HepG2 (cell line): ENCODE data around the gene MCRIP2. TPM values are rescaled to one million over a fixed set of nuclear protein-coding genes. Genes with fewer than 3 reads are reported as not detected.

ENCODE experiments used
- AGO2 ChIP-seq: fragments of 200-400 bp; formaldehyde crosslinking; optimal IDR thresholded peaks from 2 replicates; pipeline ENCODE3; 2017; ENCODE audit warnings: mild to moderate bottlenecking, low read depth, low read length, moderate library complexity
- ATAD3A ChIP-seq: sonication (generic); formaldehyde crosslinking; IDR thresholded peaks from 2 replicates; pipeline ENCODE4 v1.4.0; 2020; ENCODE audit warnings: missing genetic modification reagents
- DMAP1 ChIP-seq: IDR thresholded peaks from 2 replicates; pipeline ENCODE4 v1.6.1; 2016
- HIVEP1 ChIP-seq: sonication (generic); formaldehyde crosslinking; IDR thresholded peaks from 2 replicates; pipeline ENCODE4 v1.4.0; 2020; ENCODE audit warnings: mild to moderate bottlenecking, missing genetic modification reagents
- HOXA9 ChIP-seq: sonication (generic); formaldehyde crosslinking; IDR thresholded peaks from 2 replicates; pipeline ENCODE4 v1.8.1; 2022; ENCODE audit warnings: missing genetic modification reagents, mild to moderate bottlenecking, moderate library complexity, borderline replicate concordance
- NFYC ChIP-seq: IDR thresholded peaks from 2 replicates; pipeline ENCODE4 v1.6.1; 2016; ENCODE audit warnings: missing genetic modification reagents, missing compliant biosample characterization
- PAWR ChIP-seq: sonication (generic); formaldehyde crosslinking; IDR thresholded peaks from 2 replicates; pipeline ENCODE4 v1.4.0; 2020; ENCODE audit warnings: missing genetic modification reagents, mild to moderate bottlenecking, borderline replicate concordance
- PLSCR1 ChIP-seq: sonication (generic); formaldehyde crosslinking; IDR thresholded peaks from 2 replicates; pipeline ENCODE4 v1.5.0; 2020; ENCODE audit warnings: missing genetic modification reagents, mild to moderate bottlenecking, borderline replicate concordance
- POLR2A ChIP-seq, 2 experiments: IDR thresholded peaks; 2 replicates each; pipeline ENCODE4 v1.6.1; 2011; ENCODE audit warnings: low read depth in 2 of 2, low read length in 2 of 2, mild to moderate bottlenecking in 1 of 2, moderate library complexity in 1 of 2; ENCODE audit not compliant: insufficient read depth in 1 of 2
- RARG ChIP-seq: sonication (generic); formaldehyde crosslinking; IDR thresholded peaks from 2 replicates; pipeline ENCODE4 v1.4.0; 2020; ENCODE audit warnings: low read depth, mild to moderate bottlenecking, missing genetic modification reagents
- SNAPC5 ChIP-seq: sonication (generic); formaldehyde crosslinking; IDR thresholded peaks from 2 replicates; pipeline ENCODE4 v1.8.1; 2023; ENCODE audit warnings: mild to moderate bottlenecking, missing genetic modification reagents, borderline replicate concordance
- SP140L ChIP-seq: sonication (generic); formaldehyde crosslinking; IDR thresholded peaks from 2 replicates; pipeline ENCODE4 v1.4.0; 2020; ENCODE audit warnings: missing genetic modification reagents, borderline replicate concordance
- ZBTB37 ChIP-seq: sonication (generic); formaldehyde crosslinking; IDR thresholded peaks from 2 replicates; pipeline ENCODE4 v1.4.0; 2020; ENCODE audit warnings: mild to moderate bottlenecking, missing genetic modification reagents
- ZFX ChIP-seq: sonication (generic); formaldehyde crosslinking; IDR thresholded peaks from 2 replicates; pipeline ENCODE4 v1.4.0; 2020; ENCODE audit warnings: mild to moderate bottlenecking, low read depth, missing genetic modification reagents, moderate library complexity
- ZNF18 ChIP-seq: sonication (generic); formaldehyde crosslinking; IDR thresholded peaks from 2 replicates; pipeline ENCODE4 v1.8.0; 2022; ENCODE audit warnings: mild to moderate bottlenecking, missing genetic modification reagents; ENCODE audit not compliant: insufficient replicate concordance
- ZNF251 ChIP-seq: sonication (generic); formaldehyde crosslinking; IDR thresholded peaks from 2 replicates; pipeline ENCODE4 v1.9.0; 2021; ENCODE audit warnings: mild to moderate bottlenecking, missing genetic modification reagents
- ZNF280D ChIP-seq: sonication (generic); formaldehyde crosslinking; IDR thresholded peaks from 2 replicates; pipeline ENCODE4 v1.5.1; 2020; ENCODE audit warnings: mild to moderate bottlenecking, missing genetic modification reagents
- ZNF333 ChIP-seq: sonication (generic); formaldehyde crosslinking; IDR thresholded peaks from 2 replicates; pipeline ENCODE4 v1.4.0; 2020; ENCODE audit warnings: mild to moderate bottlenecking, missing genetic modification reagents, borderline replicate concordance
- ZNF354B ChIP-seq: sonication (generic); formaldehyde crosslinking; IDR thresholded peaks from 2 replicates; pipeline ENCODE4 v1.8.0; 2022; ENCODE audit warnings: mild to moderate bottlenecking, missing genetic modification reagents
- ZNF597 ChIP-seq: sonication (generic); formaldehyde crosslinking; IDR thresholded peaks from 2 replicates; pipeline ENCODE4 v1.5.0; 2020; ENCODE audit warnings: missing genetic modification reagents
- polyA plus RNA-seq, 8 experiments: library from polyadenylated mRNA; depleted of rRNA in 3 of 8; stranded (reverse) in 7 of 8; unstranded in 1 of 8; fragments of >200 nt; fragmentation: Illumina TruSeq in 4 of 8; extraction: Trizol in 4 of 8; gene quantifications; 2 replicates each; pipeline versions ENCODE4 v1.2.1 to v1.2.3, GENCODE V29; 2011 to 2016; ENCODE audit warnings: low read depth in 4 of 8, missing spikeins in 1 of 8, mixed read lengths in 1 of 8; ENCODE audit not compliant: insufficient read depth in 1 of 8
- total RNA-seq, 5 experiments: library from RNA; depleted of rRNA; stranded (reverse); fragments of >200 nt; fragmentation: Illumina TruSeq; extraction: Trizol; gene quantifications; 2 replicates each; pipeline ENCODE4 v1.2.3, GENCODE V29; 2016; ENCODE audit warnings: low read depth in 1 of 5
- TF ChIP-seq, protein P1 (sequence below): sonication (generic); formaldehyde crosslinking; IDR thresholded peaks from 2 replicates; pipeline ENCODE4 v1.9.0; 2022; ENCODE audit warnings: low read depth, missing genetic modification reagents

MCRIP2 gene
- total and polyA plus RNA-seq, 2 of the 13 experiments (the other 11 are each of a cell fraction or from before 2014, with no cell fraction given): 39.6 to 76.7 TPM

DNA sequence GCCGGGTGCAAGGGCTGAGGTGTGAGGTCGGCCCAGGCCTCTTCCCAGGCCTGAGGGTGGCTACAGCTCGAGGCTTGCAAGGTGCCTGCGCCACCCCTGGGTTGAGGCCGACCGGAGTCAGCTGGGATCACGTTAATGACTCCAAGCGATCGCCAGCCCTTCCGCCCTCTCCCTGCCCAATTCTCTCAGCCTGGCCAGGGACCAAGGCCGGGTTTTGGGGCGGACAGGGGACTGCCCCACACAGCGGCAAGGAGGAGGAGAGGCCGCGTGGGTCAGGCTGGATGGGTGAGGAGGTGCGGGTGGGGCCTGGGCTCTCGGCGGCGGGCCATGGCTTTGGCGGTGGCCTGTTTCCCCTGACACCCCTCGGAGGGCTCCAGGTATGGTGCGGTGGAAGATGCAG lies 51.7 kb downstream of the MCRIP2 start (continued):
- no peak for TF ChIP-seq ZBTB37 (CRISPR knock-in tag)
- TF ChIP-seq ZNF280D (CRISPR knock-in tag): no peak
- no peak for TF ChIP-seq ZNF251 (CRISPR knock-in tag)
- no peak for TF ChIP-seq RARG
- no peak for TF ChIP-seq ZNF354B (CRISPR knock-in tag)
- peak; percentile 21; the same call in 1 of the 2 replicates for TF ChIP-seq HIVEP1 (CRISPR knock-in tag)
- TF ChIP-seq ZNF597: no peak
- no peak for TF ChIP-seq POLR2A (IDR thresholded peaks at IDR 0.05; ENCODE audit: insufficient read depth in 1 of 2, low read depth in 2 of 2, low read length in 2 of 2)
- 0 out of 2 replicates have a peak, but pooled peaks have one; percentile 25 for TF ChIP-seq ZFX (CRISPR knock-in tag)
- no peak for TF ChIP-seq NFYC (CRISPR knock-in tag)
- no peak for TF ChIP-seq PAWR (CRISPR knock-in tag)
- no peak for TF ChIP-seq ZNF333 (CRISPR knock-in tag)
- no peak for TF ChIP-seq DMAP1 (CRISPR knock-in tag)
- TF ChIP-seq SP140L (CRISPR knock-in tag): no peak
- TF ChIP-seq HOXA9 (CRISPR knock-in tag): no peak
- TF ChIP-seq ATAD3A (CRISPR knock-in tag): no peak
- TF ChIP-seq PLSCR1 (CRISPR knock-in tag): no peak
- no peak for TF ChIP-seq SNAPC5 (CRISPR knock-in tag)
- TF ChIP-seq, protein P1, sequence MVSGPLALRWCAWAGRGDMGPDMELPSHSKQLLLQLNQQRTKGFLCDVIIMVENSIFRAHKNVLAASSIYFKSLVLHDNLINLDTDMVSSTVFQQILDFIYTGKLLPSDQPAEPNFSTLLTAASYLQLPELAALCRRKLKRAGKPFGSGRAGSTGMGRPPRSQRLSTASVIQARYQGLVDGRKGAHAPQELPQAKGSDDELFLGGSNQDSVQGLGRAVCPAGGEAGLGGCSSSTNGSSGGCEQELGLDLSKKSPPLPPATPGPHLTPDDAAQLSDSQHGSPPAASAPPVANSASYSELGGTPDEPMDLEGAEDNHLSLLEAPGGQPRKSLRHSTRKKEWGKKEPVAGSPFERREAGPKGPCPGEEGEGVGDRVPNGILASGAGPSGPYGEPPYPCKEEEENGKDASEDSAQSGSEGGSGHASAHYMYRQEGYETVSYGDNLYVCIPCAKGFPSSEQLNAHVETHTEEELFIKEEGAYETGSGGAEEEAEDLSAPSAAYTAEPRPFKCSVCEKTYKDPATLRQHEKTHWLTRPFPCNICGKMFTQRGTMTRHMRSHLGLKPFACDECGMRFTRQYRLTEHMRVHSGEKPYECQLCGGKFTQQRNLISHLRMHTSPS (CRISPR knock-in tag): 0 out of 2 replicates have a peak, but pooled peaks have one; percentile 27
- peak; percentile 55 for TF ChIP-seq AGO2
- TF ChIP-seq ZNF18 (CRISPR knock-in tag): no peak
